Activated naive CD8-positive, alpha-beta T cell treated with anti-CD3 and anti-CD28 coated beads for 36 hours (primary cell): ENCODE data around the gene KRTAP21-3. TPM values are rescaled to one million over a fixed set of nuclear protein-coding genes. Genes with fewer than 3 reads are reported as not detected.

Experiments
- DNase-seq: peaks from one replicate; pipeline ENCODE4 v3.0.0; 2021
- H3K27ac Mint-ChIP-seq: one replicate; pipeline ENCODE4 v1.8.0; 2022; ENCODE audit warnings: mild to moderate bottlenecking, moderate library complexity, mixed read lengths
- H3K27me3 Mint-ChIP-seq: one replicate; pipeline ENCODE4 v1.8.0; 2022; ENCODE audit warnings: mild to moderate bottlenecking, mixed read lengths
- H3K36me3 Mint-ChIP-seq: one replicate; pipeline ENCODE4 v1.8.0; 2021; ENCODE audit warnings: mild to moderate bottlenecking, mixed read lengths
- H3K4me1 Mint-ChIP-seq: one replicate; pipeline ENCODE4 v1.8.0; 2021; ENCODE audit warnings: mixed read lengths
- H3K4me3 Mint-ChIP-seq: one replicate; pipeline ENCODE4 v1.8.0; 2022; ENCODE audit warnings: mild to moderate bottlenecking, moderate library complexity, mixed read lengths
- H3K9me3 Mint-ChIP-seq: one replicate; pipeline ENCODE4 v1.8.0; 2022; ENCODE audit warnings: mixed read lengths
- total RNA-seq, 2 experiments: library from RNA; stranded (reverse); gene quantifications; one replicate each; pipeline ENCODE4 v1.2.3, GENCODE V29; 2021

KRTAP21-3 gene
- total RNA-seq, 2 experiments from 2014 or later, result not detected

GRCh38 chr21:30689822-30690221, 28.8 kb downstream of the KRTAP21-3 start:
- no peak for DNase-seq
- H3K9me3 Mint-ChIP-seq, result peaks cover 1% of the 10 kb centered on the region
- H3K27me3 Mint-ChIP-seq, result no peaks in the 10 kb centered on the region
- H3K4me3 Mint-ChIP-seq, result no peak overlapping the region
- H3K4me1 Mint-ChIP-seq, result no peaks in the 10 kb centered on the region
- H3K27ac Mint-ChIP-seq, result no peak overlapping the region
- H3K36me3 Mint-ChIP-seq, result no peaks in the 10 kb centered on the region

DNA sequence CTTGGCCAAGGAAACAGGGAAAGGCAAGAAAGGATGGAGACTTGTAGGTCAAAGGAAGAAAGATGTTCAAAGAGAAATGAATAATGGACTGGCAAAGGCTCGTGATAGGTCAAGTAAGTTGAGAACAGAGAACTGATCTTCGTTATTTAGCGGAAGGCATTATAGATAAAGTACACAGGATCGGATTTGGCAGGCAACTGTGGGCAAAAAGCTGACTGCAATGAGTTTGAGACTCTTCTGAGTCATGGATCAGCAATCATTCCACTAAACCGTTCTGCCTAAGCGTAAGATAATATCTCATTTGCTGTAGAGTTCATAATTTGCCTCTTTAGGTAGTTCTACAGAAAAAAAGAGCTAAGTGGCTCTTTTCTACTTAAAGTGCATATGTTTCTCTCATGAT, 34.1 kb downstream of the KRTAP21-3 start:
- DNase-seq, result no peak
- no peaks in the 10 kb centered on the region for H3K36me3 Mint-ChIP-seq
- H3K4me1 Mint-ChIP-seq, result no peaks in the 10 kb centered on the region
- H3K27ac Mint-ChIP-seq, result no peak overlapping the region
- H3K9me3 Mint-ChIP-seq, result no peaks in the 10 kb centered on the region
- H3K27me3 Mint-ChIP-seq, result no peaks in the 10 kb centered on the region
- no peak overlapping the region for H3K4me3 Mint-ChIP-seq

GRCh38 chr21:30680586-30680985, 38.0 kb downstream of the KRTAP21-3 start:
- Mint-ChIP-seq H3K27me3 (no peaks in the 10 kb centered on the region), H3K27ac (no peak overlapping the region), H3K4me3 (no peak overlapping the region), H3K36me3 (no peaks in the 10 kb centered on the region), H3K9me3 (no peaks in the 10 kb centered on the region), H3K4me1 (no peaks in the 10 kb centered on the region)
- no peak for DNase-seq

DNA sequence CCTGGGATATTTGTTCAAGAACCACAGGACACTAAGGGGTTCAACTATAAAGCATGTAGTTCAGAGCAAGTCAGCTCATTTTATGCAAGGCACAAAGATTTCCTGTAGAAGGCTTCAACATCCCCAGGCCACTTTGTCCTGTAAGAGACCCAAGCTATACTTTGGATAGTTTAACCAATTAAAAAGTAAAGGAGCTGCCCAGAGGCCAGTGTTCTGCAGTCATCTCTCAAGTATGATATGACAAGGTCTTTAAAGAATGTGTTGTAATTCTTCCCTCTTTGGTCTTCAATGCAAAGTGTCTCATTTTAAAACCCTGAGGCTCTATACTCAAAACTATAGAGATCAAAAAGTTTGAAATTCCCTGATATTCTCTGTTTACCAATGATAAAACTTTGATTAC, 41.8 kb downstream of the KRTAP21-3 start:
- DNase-seq, result no peak
- Mint-ChIP-seq H3K4me1 (no peaks in the 10 kb centered on the region), H3K4me3 (no peak overlapping the region), H3K27me3 (no peaks in the 10 kb centered on the region), H3K27ac (no peak overlapping the region), H3K9me3 (no peaks in the 10 kb centered on the region), H3K36me3 (no peaks in the 10 kb centered on the region)

DNA sequence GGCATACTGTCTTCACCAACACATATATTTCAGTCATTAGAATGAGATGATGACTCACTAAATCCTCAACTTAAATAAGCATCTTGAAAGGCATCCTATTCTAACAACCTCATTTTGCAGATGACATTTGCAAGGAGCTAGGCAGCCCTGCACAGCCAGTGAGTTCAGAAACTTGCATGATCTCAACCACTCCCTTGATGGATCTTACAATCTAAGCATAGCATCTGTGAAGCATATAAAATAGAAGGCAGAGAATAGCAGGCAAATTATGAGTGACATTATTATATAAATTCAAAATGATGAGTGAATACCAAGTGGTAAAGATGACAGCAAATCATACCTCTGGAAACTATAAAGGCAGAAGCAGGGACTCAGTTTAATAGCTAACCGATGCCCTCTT, 44.3 kb downstream of the KRTAP21-3 start:
- Mint-ChIP-seq H3K9me3 (no peaks in the 10 kb centered on the region), H3K36me3 (no peaks in the 10 kb centered on the region), H3K4me3 (no peak overlapping the region), H3K4me1 (no peaks in the 10 kb centered on the region), H3K27ac (no peak overlapping the region), H3K27me3 (no peaks in the 10 kb centered on the region)
- no peak for DNase-seq

- H3K36me3 Mint-ChIP-seq, result no peaks in the 10 kb centered on the region
- no peaks in the 10 kb centered on the region for H3K27me3 Mint-ChIP-seq
- no peaks in the 10 kb centered on the region for H3K9me3 Mint-ChIP-seq
- DNase-seq, result no peak
- no peak overlapping the region for H3K4me3 Mint-ChIP-seq
- no peaks in the 10 kb centered on the region for H3K4me1 Mint-ChIP-seq
- no peak overlapping the region for H3K27ac Mint-ChIP-seq
These were observed 45.5 kb downstream of the KRTAP21-3 start for GRCh38 chr21:30672985-30673650.

- no peak overlapping the region for H3K4me3 Mint-ChIP-seq
- H3K9me3 Mint-ChIP-seq, result no peaks in the 10 kb centered on the region
- H3K4me1 Mint-ChIP-seq, result no peaks in the 10 kb centered on the region
- H3K27ac Mint-ChIP-seq, result no peak overlapping the region
- no peak for DNase-seq
- no peaks in the 10 kb centered on the region for H3K36me3 Mint-ChIP-seq
- no peaks in the 10 kb centered on the region for H3K27me3 Mint-ChIP-seq
These were observed 49.8 kb downstream of the KRTAP21-3 start for GRCh38 chr21:30668776-30669175.

Other genes starting within 250 kb of the KRTAP21-3 start
- gene KRTAP19-1, start 238.4 kb downstream of the KRTAP21-3 start, total RNA-seq, result not detected
- not detected for gene KRTAP19-2, start 231.3 kb downstream of the KRTAP21-3 start, total RNA-seq
- gene KRTAP19-3, start 226.8 kb downstream of the KRTAP21-3 start, total RNA-seq, result not detected
- gene KRTAP19-4, start 221.6 kb downstream of the KRTAP21-3 start, total RNA-seq, result not detected
- not detected for gene KRTAP19-5, start 216.6 kb downstream of the KRTAP21-3 start, total RNA-seq
- not detected for gene KRTAP19-6, start 176.9 kb downstream of the KRTAP21-3 start, total RNA-seq
- not detected for gene KRTAP19-7, start 157.5 kb downstream of the KRTAP21-3 start, total RNA-seq
- gene KRTAP22-2, start 128.4 kb downstream of the KRTAP21-3 start, total RNA-seq, result not detected
- gene KRTAP6-3, start 126.3 kb downstream of the KRTAP21-3 start, total RNA-seq, result not detected
- not detected for gene KRTAP6-2, start 119.9 kb downstream of the KRTAP21-3 start, total RNA-seq
- gene KRTAP22-1, start 117.7 kb downstream of the KRTAP21-3 start, total RNA-seq, result not detected
- gene KRTAP6-1, start 104.8 kb downstream of the KRTAP21-3 start, total RNA-seq, result not detected
- not detected for gene KRTAP20-1, start 102.4 kb downstream of the KRTAP21-3 start, total RNA-seq
- not detected for gene KRTAP20-4, start 98.2 kb downstream of the KRTAP21-3 start, total RNA-seq
- not detected for gene KRTAP20-2, start 83.6 kb downstream of the KRTAP21-3 start, total RNA-seq
- gene KRTAP20-3, start 75.9 kb downstream of the KRTAP21-3 start, total RNA-seq, result not detected
- gene KRTAP21-2, start 28.5 kb upstream of the KRTAP21-3 start, total RNA-seq, result not detected
- not detected for gene KRTAP21-1, start 36.7 kb upstream of the KRTAP21-3 start, total RNA-seq
- not detected for gene KRTAP8-1, start 94.5 kb upstream of the KRTAP21-3 start, total RNA-seq
- gene KRTAP7-1, start 111.0 kb upstream of the KRTAP21-3 start, total RNA-seq, result not detected
- gene KRTAP11-1, start 162.8 kb upstream of the KRTAP21-3 start, total RNA-seq, result not detected